ENCODE measurements around the gene RBM33.

DNA sequence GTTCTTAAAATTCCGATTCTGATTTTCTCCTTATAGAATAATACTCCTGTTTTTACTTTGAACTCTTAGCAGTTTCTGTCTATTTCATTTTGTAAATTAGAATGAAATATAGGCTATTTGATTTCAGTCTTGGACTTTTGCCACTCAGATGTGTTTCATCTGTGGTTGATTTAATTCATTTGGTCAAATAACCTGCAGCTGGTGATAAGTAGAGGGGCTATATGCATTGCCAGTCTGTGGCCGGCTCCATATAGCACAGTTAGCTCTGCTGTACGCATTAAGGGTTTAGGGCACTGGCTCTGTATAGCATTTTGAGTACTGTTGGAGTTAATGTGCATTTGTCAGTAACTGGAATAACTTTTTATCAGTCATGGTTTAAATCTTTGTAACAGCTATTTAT lies 35.7 kb downstream of the RBM33 start:
- TF ChIP-seq, protein P1, sequence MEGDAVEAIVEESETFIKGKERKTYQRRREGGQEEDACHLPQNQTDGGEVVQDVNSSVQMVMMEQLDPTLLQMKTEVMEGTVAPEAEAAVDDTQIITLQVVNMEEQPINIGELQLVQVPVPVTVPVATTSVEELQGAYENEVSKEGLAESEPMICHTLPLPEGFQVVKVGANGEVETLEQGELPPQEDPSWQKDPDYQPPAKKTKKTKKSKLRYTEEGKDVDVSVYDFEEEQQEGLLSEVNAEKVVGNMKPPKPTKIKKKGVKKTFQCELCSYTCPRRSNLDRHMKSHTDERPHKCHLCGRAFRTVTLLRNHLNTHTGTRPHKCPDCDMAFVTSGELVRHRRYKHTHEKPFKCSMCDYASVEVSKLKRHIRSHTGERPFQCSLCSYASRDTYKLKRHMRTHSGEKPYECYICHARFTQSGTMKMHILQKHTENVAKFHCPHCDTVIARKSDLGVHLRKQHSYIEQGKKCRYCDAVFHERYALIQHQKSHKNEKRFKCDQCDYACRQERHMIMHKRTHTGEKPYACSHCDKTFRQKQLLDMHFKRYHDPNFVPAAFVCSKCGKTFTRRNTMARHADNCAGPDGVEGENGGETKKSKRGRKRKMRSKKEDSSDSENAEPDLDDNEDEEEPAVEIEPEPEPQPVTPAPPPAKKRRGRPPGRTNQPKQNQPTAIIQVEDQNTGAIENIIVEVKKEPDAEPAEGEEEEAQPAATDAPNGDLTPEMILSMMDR (IDR thresholded peaks at IDR 0.05), result no peak
- no peak for TF ChIP-seq FOXP1 (CRISPR knock-in tag; IDR thresholded peaks at IDR 0.05; ENCODE audit: borderline replicate concordance)
- TF ChIP-seq, protein P2, sequence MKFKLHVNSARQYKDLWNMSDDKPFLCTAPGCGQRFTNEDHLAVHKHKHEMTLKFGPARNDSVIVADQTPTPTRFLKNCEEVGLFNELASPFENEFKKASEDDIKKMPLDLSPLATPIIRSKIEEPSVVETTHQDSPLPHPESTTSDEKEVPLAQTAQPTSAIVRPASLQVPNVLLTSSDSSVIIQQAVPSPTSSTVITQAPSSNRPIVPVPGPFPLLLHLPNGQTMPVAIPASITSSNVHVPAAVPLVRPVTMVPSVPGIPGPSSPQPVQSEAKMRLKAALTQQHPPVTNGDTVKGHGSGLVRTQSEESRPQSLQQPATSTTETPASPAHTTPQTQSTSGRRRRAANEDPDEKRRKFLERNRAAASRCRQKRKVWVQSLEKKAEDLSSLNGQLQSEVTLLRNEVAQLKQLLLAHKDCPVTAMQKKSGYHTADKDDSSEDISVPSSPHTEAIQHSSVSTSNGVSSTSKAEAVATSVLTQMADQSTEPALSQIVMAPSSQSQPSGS (CRISPR knock-in tag; IDR thresholded peaks at IDR 0.05; ENCODE audit: borderline replicate concordance, low read depth), result no peak
- no peak for TF ChIP-seq NR2C2 (CRISPR knock-in tag; IDR thresholded peaks at IDR 0.05)
- no peak for TF ChIP-seq ETV6 (CRISPR knock-in tag; IDR thresholded peaks at IDR 0.05)
- no peak for TF ChIP-seq GABPB1 (CRISPR knock-in tag; IDR thresholded peaks at IDR 0.05)
- TF ChIP-seq JUN (CRISPR knock-in tag; IDR thresholded peaks at IDR 0.05), result no peak
- no peak for TF ChIP-seq KAT7 (CRISPR knock-in tag; IDR thresholded peaks at IDR 0.05; ENCODE audit: borderline replicate concordance)
- TF ChIP-seq, protein P3, sequence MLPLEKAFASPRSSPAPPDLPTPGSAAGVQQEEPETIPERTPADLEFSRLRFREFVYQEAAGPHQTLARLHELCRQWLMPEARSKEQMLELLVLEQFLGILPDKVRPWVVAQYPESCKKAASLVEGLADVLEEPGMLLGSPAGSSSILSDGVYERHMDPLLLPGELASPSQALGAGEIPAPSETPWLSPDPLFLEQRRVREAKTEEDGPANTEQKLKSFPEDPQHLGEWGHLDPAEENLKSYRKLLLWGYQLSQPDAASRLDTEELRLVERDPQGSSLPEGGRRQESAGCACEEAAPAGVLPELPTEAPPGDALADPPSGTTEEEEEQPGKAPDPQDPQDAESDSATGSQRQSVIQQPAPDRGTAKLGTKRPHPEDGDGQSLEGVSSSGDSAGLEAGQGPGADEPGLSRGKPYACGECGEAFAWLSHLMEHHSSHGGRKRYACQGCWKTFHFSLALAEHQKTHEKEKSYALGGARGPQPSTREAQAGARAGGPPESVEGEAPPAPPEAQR (CRISPR knock-in tag; IDR thresholded peaks at IDR 0.05), result no peak
- no peak for TF ChIP-seq ZNF121 (CRISPR knock-in tag; IDR thresholded peaks at IDR 0.05)
- TF ChIP-seq ZNF138 (CRISPR knock-in tag; conservative IDR thresholded peaks at IDR 0.05), result no peak

Measured in WTC11 (cell line).